Measurements from ENCODE around the gene RLBP1. TPM values are rescaled to one million over a fixed set of nuclear protein-coding genes. Genes with fewer than 3 reads are reported as not detected.

Gene RLBP1
- total RNA-seq, 1 donor from 2014 or later, result not detected

GRCh38 chr15:89208256-89208655 is 13.1 kb downstream of the RLBP1 start:
- intact Hi-C loops (cut with micrococcal nuclease), result no loop called here

- intact Hi-C loops (cut with micrococcal nuclease), result loop anchor here (1.0 to 2.0 kb wide), 4 partner anchors 37 to 223 kb away; partner anchors contain the start of gene POLG
Observed at GRCh38 chr15:89206908-89207331, 14.5 kb downstream of the RLBP1 start.

- intact Hi-C loops (cut with micrococcal nuclease), result loop anchor here (2.0 kb wide), 2 partner anchors 95 to 129 kb away; partner anchors contain the start of gene POLG
Observed at GRCh38 chr15:89205991-89206585, 15.3 kb downstream of the RLBP1 start.

- intact Hi-C loops (cut with micrococcal nuclease), result loop anchor here (1.0 kb wide), 2 partner anchors 115 to 146 kb away; partner anchors contain the start of gene ABHD2
Observed at GRCh38 chr15:89203705-89204273, 17.6 kb downstream of the RLBP1 start.

GRCh38 chr15:89201465-89202005 is 19.8 kb downstream of the RLBP1 start:
- intact Hi-C loops (cut with micrococcal nuclease), result no loop called here

GRCh38 chr15:89200182-89200581 is 21.2 kb downstream of the RLBP1 start:
- intact Hi-C loops (cut with micrococcal nuclease), result no loop called here

- intact Hi-C loops (cut with micrococcal nuclease), result no loop called here
Observed at GRCh38 chr15:89199746-89200145, 21.6 kb downstream of the RLBP1 start.

- intact Hi-C loops (cut with micrococcal nuclease), result no loop called here
Observed at GRCh38 chr15:89198934-89199333, 22.4 kb downstream of the RLBP1 start.

- intact Hi-C loops (cut with micrococcal nuclease), result no loop called here
Observed at GRCh38 chr15:89198196-89198595, 23.2 kb downstream of the RLBP1 start.

GRCh38 chr15:89197503-89197971 is 23.8 kb downstream of the RLBP1 start:
- intact Hi-C loops (cut with micrococcal nuclease), result no loop called here

GRCh38 chr15:89196994-89197393 is 24.4 kb downstream of the RLBP1 start:
- intact Hi-C loops (cut with micrococcal nuclease), result no loop called here

GRCh38 chr15:89196241-89196640 is 25.1 kb downstream of the RLBP1 start:
- intact Hi-C loops (cut with micrococcal nuclease), result no loop called here

- intact Hi-C loops (cut with micrococcal nuclease), result no loop called here
Observed at GRCh38 chr15:89195836-89196235, 25.5 kb downstream of the RLBP1 start.

- intact Hi-C loops (cut with micrococcal nuclease), result no loop called here
Observed at GRCh38 chr15:89194608-89195007, 26.8 kb downstream of the RLBP1 start.

- intact Hi-C loops (cut with micrococcal nuclease), result no loop called here
Observed at GRCh38 chr15:89192766-89193165, 28.6 kb downstream of the RLBP1 start.

GRCh38 chr15:89192136-89192535 is 29.2 kb downstream of the RLBP1 start:
- intact Hi-C loops (cut with micrococcal nuclease), result no loop called here

GRCh38 chr15:89187986-89188514 is 33.3 kb downstream of the RLBP1 start:
- intact Hi-C loops (cut with micrococcal nuclease), result no loop called here

- intact Hi-C loops (cut with micrococcal nuclease), result no loop called here
Observed at GRCh38 chr15:89187301-89187985, 33.9 kb downstream of the RLBP1 start.

GRCh38 chr15:89186803-89187202 is 34.6 kb downstream of the RLBP1 start:
- intact Hi-C loops (cut with micrococcal nuclease), result no loop called here

- intact Hi-C loops (cut with micrococcal nuclease), result no loop called here
Observed at GRCh38 chr15:89184886-89185526, 36.4 kb downstream of the RLBP1 start.

- intact Hi-C loops (cut with micrococcal nuclease), result no loop called here
Observed at GRCh38 chr15:89184357-89184756, 37.0 kb downstream of the RLBP1 start.

Measured in T-helper 1 cell treated with Interleukin-12 subunit alpha and Interleukin-12 subunit beta and Interleukin-4 antibody, amounts not matched to agents 30 ng/mL and 1 ng/mL, for 36 hours (primary cell).